HG03432 (cell line): Measurements from ENCODE around the gene SULT1E1.

Source experiments
- ATAC-seq: cut with Tn5 transposase; IDR thresholded peaks from one replicate; pipeline ENCODE4 v1.9.1; 2021; ENCODE audit warnings: mild to moderate bottlenecking, moderate library complexity; ENCODE audit not compliant: unreplicated experiment

The SULT1E1 gene

DNA sequence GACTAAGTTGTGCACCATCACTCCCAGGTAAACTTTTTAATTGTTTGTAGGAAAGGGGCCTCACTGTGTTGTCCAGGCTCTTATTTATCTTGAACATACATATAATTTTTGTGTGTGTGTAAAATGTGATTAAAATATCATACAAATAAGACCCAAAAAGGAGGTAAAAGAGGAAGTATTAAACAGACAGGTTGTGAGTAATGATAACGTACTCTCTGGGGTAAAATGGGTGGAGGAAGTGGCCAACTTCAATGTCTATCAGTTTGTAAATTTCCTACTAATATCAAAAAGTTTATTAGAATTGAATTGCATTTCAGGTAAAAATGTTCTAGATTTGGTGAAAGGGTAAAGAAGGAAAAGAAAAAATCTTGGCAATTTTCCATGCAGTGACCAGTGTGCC lies 48.8 kb downstream of the SULT1E1 start:
- no peak for ATAC-seq

- no peak for ATAC-seq
Observed at GRCh38 chr4:69800599-69800998, 59.3 kb downstream of the SULT1E1 start.

- ATAC-seq = no peak
Observed at GRCh38 chr4:69799337-69799736, 60.6 kb downstream of the SULT1E1 start.

GRCh38 chr4:69793732-69794131 lies 66.2 kb downstream of the SULT1E1 start:
- ATAC-seq = no peak
